CD4-positive, alpha-beta memory T cell (primary cell): ENCODE measurements around the gene CKB. TPM values are rescaled to one million over a fixed set of nuclear protein-coding genes. Genes with fewer than 3 reads are reported as not detected.
"Not testable (repeated sequence)": the region's sequence is repeated elsewhere in the genome, so short reads cannot be mapped to it uniquely, and the experiment has no call there.

Experiments used
- CTCF ChIA-PET: fragments of 350-600 bp; sonication (Branson Sonifier 250); formaldehyde crosslinking; loops from one replicate; lab custom pipeline; 2021; ENCODE audit warnings: inconsistent platforms; ENCODE audit not compliant: partially characterized antibody; lab: Charles Lee
- POLR2A ChIA-PET: fragments of 350-600 bp; sonication (Branson Sonifier 250); formaldehyde crosslinking; loops from one replicate; lab custom pipeline; 2021; ENCODE audit not compliant: partially characterized antibody; lab: Charles Lee
- DNase-seq, 5 donors: peaks; one replicate each; pipeline versions ENCODE4 v3.0.0 to v3.0.0-alpha.2; 2020 to 2022; ENCODE audit warnings: mixed read lengths in 1 of 5
- H3K27ac ChIP-seq: one replicate; pipeline ENCODE4 v1.7.0; 2013; ENCODE audit warnings: low read depth, low read length
- H3K27me3 ChIP-seq: 2 replicates; pipeline ENCODE4 v1.7.0; 2013; ENCODE audit warnings: mild to moderate bottlenecking, low read length, moderate library complexity; ENCODE audit not compliant: insufficient read depth
- H3K36me3 ChIP-seq: 2 replicates; pipeline ENCODE4 v1.7.0; 2013; ENCODE audit warnings: mild to moderate bottlenecking, low read length, moderate library complexity; ENCODE audit not compliant: insufficient read depth
- H3K4me1 ChIP-seq: 2 replicates; pipeline ENCODE4 v1.7.0; 2013; ENCODE audit warnings: mild to moderate bottlenecking, low read length, moderate library complexity; ENCODE audit not compliant: insufficient read depth
- H3K4me3 ChIP-seq, 2 donors: one replicate each; pipeline ENCODE4 v1.7.0; 2013; ENCODE audit warnings: low read length in 2 of 2, mild to moderate bottlenecking in 1 of 2
- H3K9me3 ChIP-seq, 2 donors: one replicate each; pipeline ENCODE4 v1.7.0; 2013; ENCODE audit warnings: low read length in 2 of 2, control low read depth in 1 of 2; ENCODE audit not compliant: control insufficient read depth in 1 of 2
- H3K27ac Mint-ChIP-seq, 7 donors: one replicate each; pipeline ENCODE4 v1.8.0; 2020 to 2021; ENCODE audit warnings: mixed read lengths in 7 of 7, mild to moderate bottlenecking in 6 of 7, inconsistent platforms in 3 of 7, moderate library complexity in 3 of 7
- H3K27me3 Mint-ChIP-seq, 2 donors: one replicate each; pipeline ENCODE4 v1.8.0; 2020 to 2021; ENCODE audit warnings: mixed read lengths in 2 of 2
- H3K36me3 Mint-ChIP-seq, 2 donors: one replicate each; pipeline ENCODE4 v1.8.0; 2020 to 2021; ENCODE audit warnings: mixed read lengths in 2 of 2, inconsistent platforms in 1 of 2, mild to moderate bottlenecking in 1 of 2
- H3K4me1 Mint-ChIP-seq, 4 donors: one replicate each; pipeline ENCODE4 v1.8.0; 2020 to 2021; ENCODE audit warnings: mixed read lengths in 4 of 4, mild to moderate bottlenecking in 1 of 4
- H3K4me3 Mint-ChIP-seq, 8 donors: one replicate each; pipeline ENCODE4 v1.8.0; 2020 to 2021; ENCODE audit warnings: mixed read lengths in 8 of 8, mild to moderate bottlenecking in 7 of 8, moderate library complexity in 6 of 8, inconsistent platforms in 3 of 8
- H3K9me3 Mint-ChIP-seq, 8 donors: one replicate each; pipeline ENCODE4 v1.8.0; 2020 to 2021; ENCODE audit warnings: mixed read lengths in 8 of 8, mild to moderate bottlenecking in 5 of 8, inconsistent platforms in 3 of 8, moderate library complexity in 1 of 8
- intact Hi-C: fragments of 100-400 bp; cut with micrococcal nuclease; formaldehyde crosslinking; loops from one replicate; pipeline ENCODE4 v1.15.1; 2023
- polyA plus RNA-seq, 2 donors: library from polyadenylated mRNA; unstranded; fragments of 300-500 nt; fragmentation: Illumina TruSeq; gene quantifications; one replicate each; pipeline ENCODE4 v1.2.3, GENCODE V29; 2021
- total RNA-seq, 2 experiments: library from RNA; stranded (reverse); gene quantifications; one replicate each; pipeline ENCODE4 v1.2.3, GENCODE V29; 2021

Gene CKB
- total and polyA plus RNA-seq, 4 experiments from 2014 or later = 2.0 to 3.0 (median 2.5) TPM

DNA sequence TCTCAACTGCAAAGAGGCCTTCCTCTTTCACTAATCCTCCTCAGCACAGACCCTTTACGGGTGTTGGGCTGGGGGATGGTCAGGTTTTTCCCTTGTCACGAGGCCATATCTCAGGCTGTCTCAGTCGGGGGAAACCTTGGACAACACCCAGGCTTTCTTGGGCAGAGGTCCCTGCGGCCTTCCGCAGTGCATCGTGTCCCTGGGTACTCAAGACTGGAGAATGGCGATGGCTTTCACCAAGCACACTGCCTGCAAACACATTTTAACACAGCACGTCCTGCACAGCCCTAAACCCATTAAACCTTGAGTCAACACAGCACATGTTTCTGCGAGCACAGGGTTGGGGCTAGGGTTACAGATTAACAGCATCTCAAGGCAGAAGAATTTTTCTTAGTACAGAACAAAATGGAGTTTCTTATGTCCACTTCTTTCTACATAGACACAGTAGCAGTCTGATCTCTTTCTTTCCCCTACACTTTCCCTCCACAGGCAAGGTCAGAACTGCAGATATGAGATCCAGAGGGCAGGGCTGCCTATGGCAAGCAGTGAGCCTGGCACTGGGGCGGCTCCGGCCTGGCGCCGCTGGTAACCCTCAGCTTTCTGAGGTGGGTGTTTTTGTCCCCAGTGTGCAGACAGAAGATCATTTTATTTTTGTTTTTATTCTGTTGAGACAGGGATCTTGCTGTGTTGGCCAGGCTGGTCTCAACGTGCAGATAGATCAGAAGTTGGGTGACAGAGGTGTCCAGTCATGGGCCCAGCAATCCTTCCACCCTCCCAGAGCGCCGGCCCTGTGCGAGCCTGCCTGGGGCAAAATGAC, 3.0 kb upstream of the CKB start:
- H3K27me3 Mint-ChIP-seq, H3K36me3 ChIP-seq, intact Hi-C loops, POLR2A ChIA-PET, H3K4me3 ChIP-seq, DNase-seq, H3K36me3 Mint-ChIP-seq, H3K27ac ChIP-seq, H3K9me3 ChIP-seq, H3K27me3 ChIP-seq, H3K9me3 Mint-ChIP-seq, CTCF ChIA-PET: not testable (repeated sequence)
- Mint-ChIP-seq H3K4me1 (peaks cover 15 to 45% (median 22%) of the 10 kb centered on the region in 4 donors), H3K4me3 (peak overlapping the region in 2 of 8 donors; percentile 21 to 68), H3K27ac (peak overlapping the region in 4 of 7 donors; percentile 35 to 76 (median 54))
- H3K4me1 ChIP-seq = peaks cover 35% of the 10 kb centered on the region

DNA sequence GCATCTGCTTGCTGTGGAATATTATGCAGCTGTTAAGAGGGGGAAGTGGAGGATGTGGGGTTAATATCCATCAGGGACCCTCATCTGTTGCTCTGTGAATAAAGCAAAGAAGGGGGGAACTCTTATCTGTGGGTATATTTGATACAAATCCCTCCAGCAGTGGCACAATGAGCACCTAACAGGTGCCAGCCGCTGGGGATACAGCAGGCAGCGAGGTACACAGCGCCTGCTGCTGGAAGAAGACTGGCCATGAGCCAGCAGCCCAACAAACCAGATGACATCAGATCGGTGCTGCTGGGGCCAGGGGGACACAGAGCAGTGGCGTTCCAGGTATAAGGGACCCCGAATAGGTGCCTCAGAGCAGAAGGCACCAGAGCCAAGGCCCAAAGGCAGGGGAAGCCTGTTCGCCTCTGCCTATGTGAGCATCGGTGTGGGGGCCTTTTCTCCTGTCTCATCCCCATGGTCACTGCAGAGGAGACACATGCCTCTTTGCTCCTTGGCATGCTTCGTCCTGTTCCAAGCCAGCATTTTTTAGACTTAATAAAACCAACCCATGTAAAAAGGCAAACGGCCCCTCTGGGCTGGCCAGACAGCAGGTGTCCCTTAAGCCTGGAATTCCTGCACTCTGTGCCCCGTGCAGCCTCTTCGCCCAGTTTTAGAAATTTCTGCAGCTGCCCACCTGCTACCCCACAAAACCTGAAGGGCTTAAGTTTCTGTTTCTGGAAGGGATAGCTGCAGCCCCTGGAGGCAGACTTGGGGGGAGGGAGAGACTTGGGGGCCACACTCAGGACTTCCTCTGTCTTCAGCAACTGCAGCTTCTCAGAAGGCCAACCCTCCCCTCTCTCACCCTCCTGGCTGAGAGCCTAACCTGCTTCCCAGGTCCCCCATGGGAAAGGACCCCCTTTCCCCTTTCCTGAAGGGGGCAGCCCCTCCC, 1.6 kb upstream of the CKB start:
- ChIA-PET POLR2A (interaction anchor here (1.0 kb wide), 1 partner anchor 38 kb away, joined by 4 read pairs; the partner anchor contains the start of genes BAG5 and COA8), CTCF (no interaction called here)
- no peaks in the 10 kb centered on the region for H3K9me3 Mint-ChIP-seq
- peaks cover 5 to 36% (median 13%) of the 10 kb centered on the region in 4 donors for H3K4me1 Mint-ChIP-seq
- H3K27ac ChIP-seq = no peak overlapping the region
- H3K27me3 ChIP-seq = no peaks in the 10 kb centered on the region
- no peaks in the 10 kb centered on the region for H3K36me3 ChIP-seq
- no peak for DNase-seq
- H3K9me3 ChIP-seq = no peaks in the 10 kb centered on the region
- H3K4me3 Mint-ChIP-seq = peak overlapping the region in 3 of 8 donors; percentile 46 to 71 (median 51)
- intact Hi-C loops = no loop called here
- peaks cover 3% of the 10 kb centered on the region in 2 donors for H3K27me3 Mint-ChIP-seq
- H3K4me1 ChIP-seq = peaks cover 27% of the 10 kb centered on the region
- no peak overlapping the region for H3K4me3 ChIP-seq
- H3K27ac Mint-ChIP-seq = peak overlapping the region in 1 of 7 donors; percentile 34
- H3K36me3 Mint-ChIP-seq = peaks cover 0 to 3% of the 10 kb centered on the region in 2 donors

DNA sequence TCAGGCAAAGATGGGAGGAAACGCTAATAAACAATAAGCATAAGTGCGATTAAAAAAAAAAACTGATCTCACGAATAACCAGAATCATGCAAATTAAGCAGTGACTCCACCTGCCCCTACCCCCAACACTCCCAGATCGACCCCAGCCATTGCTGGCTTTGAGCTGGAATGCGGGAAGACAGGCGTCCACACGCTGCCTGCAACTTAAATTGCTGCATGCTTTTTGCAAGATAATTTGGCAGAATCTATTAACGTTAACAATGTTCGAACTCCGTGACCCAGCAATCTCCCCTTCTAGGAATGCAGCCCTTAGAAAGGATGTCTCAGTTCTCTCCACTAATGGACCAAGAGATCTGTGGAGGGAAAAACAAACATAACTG, 935 bp upstream of the CKB start:
- H3K4me3 ChIP-seq = no peak overlapping the region
- H3K27me3 ChIP-seq = no peaks in the 10 kb centered on the region
- peak overlapping the region in 1 of 7 donors; percentile 34 for H3K27ac Mint-ChIP-seq
- H3K4me1 Mint-ChIP-seq = peaks cover 4 to 37% (median 15%) of the 10 kb centered on the region in 4 donors
- peak overlapping the region in 7 of 8 donors; percentile 6 to 71 (median 48) for H3K4me3 Mint-ChIP-seq
- no peaks in the 10 kb centered on the region for H3K9me3 ChIP-seq
- peaks cover 31% of the 10 kb centered on the region for H3K4me1 ChIP-seq
- DNase-seq = no peak
- ChIA-PET CTCF (no interaction called here), POLR2A (interaction anchor here (1.0 kb wide), 1 partner anchor 39 kb away, joined by 4 read pairs; the partner anchor contains the start of genes BAG5 and COA8)
- H3K27me3 Mint-ChIP-seq = peaks cover 3% of the 10 kb centered on the region in 2 donors
- peaks cover 0 to 1% of the 10 kb centered on the region in 2 donors for H3K36me3 Mint-ChIP-seq
- H3K27ac ChIP-seq = no peak overlapping the region
- H3K36me3 ChIP-seq = no peaks in the 10 kb centered on the region
- H3K9me3 Mint-ChIP-seq = peaks cover 0 to 1% (median 0%) of the 10 kb centered on the region in 8 donors
- intact Hi-C loops = no loop called here

DNA sequence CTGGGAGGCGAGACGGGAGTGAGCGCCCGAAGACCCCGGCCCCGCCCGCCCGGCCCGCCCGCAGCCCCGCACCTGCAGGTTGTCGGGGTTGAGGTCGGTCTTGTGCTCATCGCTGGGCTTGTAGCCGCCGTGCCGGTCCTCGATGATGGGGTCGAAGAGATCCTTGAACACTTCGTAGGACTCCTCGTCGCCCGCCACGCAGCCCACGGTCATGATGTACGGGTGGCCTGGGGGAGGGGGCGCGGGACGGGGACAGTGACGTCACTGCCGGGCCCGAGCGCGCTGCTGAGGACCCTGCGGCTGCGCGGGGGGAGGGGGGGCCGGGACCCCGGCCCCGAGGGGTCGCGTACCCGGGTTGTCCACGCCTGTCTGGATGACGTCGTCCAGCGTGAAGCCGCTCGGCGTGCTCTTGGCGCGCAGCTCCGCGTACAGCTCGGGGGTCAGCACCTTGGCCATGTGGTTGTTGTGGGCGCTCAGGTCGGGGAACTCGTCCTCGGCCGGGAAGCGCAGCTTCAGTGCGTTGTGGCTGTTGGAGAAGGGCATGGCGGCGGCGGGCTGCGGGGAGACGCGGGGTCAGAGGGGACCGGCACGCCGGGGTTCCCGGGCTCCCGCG, 573 bp downstream of the CKB start:
- POLR2A ChIA-PET = interaction anchor here (0.7 to 2.5 kb wide), 4 partner anchors 8 to 188 kb away, joined by 3 to 17 read pairs (median 9); partner anchors contain the start of genes BAG5, COA8, EIF5 and TRMT61A
- no peaks in the 10 kb centered on the region for H3K36me3 ChIP-seq
- peaks cover 0 to 1% of the 10 kb centered on the region in 2 donors for H3K36me3 Mint-ChIP-seq
- peak in 1 of 5 donors; percentile 19 for DNase-seq
- H3K4me1 ChIP-seq = peaks cover 22% of the 10 kb centered on the region
- H3K9me3 ChIP-seq = no peaks in the 10 kb centered on the region
- H3K27me3 ChIP-seq = no peaks in the 10 kb centered on the region
- CTCF ChIA-PET = interaction anchor here (0.9 to 7.2 kb wide), 5 partner anchors 9 to 42 kb away, joined by 3 to 78 read pairs (median 5); no protein-coding TSS in a partner anchor
- H3K4me3 Mint-ChIP-seq = peak overlapping the region; percentile 59 to 74 (median 66)
- no peak overlapping the region for H3K27ac Mint-ChIP-seq
- H3K4me1 Mint-ChIP-seq = peaks cover 0 to 25% (median 8%) of the 10 kb centered on the region in 4 donors
- peaks cover 3% of the 10 kb centered on the region in 2 donors for H3K27me3 Mint-ChIP-seq
- peak overlapping the region in 1 of 2 donors; percentile 52 for H3K4me3 ChIP-seq
- no peak overlapping the region for H3K27ac ChIP-seq
- H3K9me3 Mint-ChIP-seq = peaks cover 0 to 1% (median 0%) of the 10 kb centered on the region in 8 donors
- intact Hi-C loops = loop anchor here (1.0 kb wide), 1 partner anchor 7 kb away; the partner anchor contains the start of gene TRMT61A

DNA sequence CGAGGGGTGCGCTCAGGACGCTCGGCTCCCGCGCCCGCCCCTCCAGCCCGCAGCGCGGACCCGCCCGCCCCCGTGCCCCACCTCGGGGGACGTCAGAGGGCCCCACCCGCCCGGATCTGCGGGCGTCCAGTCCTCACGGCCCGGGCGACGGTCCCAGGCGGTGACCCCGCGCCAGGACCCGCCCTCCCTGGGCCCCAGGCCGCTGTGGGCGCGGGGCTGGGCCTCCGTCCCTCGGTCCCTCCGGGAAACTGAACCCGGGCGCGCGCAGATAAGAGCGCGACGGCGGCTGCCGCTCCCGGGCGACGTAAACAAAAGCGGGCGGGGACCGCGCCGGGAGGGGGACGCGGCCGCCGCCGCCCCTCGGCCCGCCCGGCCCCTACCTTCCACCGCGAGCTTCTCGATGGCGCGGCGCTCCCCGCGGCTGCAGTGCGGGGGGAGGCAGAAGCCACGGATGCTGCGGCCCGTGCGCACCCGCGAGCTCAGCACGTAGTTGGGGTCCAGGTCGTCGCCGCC, 1.1 kb downstream of the CKB start:
- H3K36me3 Mint-ChIP-seq = peaks cover 0 to 1% of the 10 kb centered on the region in 2 donors
- Histone ChIP-seq H3K27me3 (no peaks in the 10 kb centered on the region), H3K9me3 (no peaks in the 10 kb centered on the region), H3K36me3 (no peaks in the 10 kb centered on the region), H3K4me1 (peaks cover 22% of the 10 kb centered on the region), H3K27ac (no peak overlapping the region), H3K4me3 (peak overlapping the region in 1 of 2 donors; percentile 52)
- intact Hi-C loops = loop anchor here (1.0 kb wide), 1 partner anchor 8 kb away; the partner anchor contains the start of gene TRMT61A
- CTCF ChIA-PET = interaction anchor here (0.7 to 7.2 kb wide), 10 partner anchors 9 to 42 kb away, joined by 3 to 78 read pairs (median 4); partner anchors contain the start of genes BAG5 and COA8
- peak in 3 of 5 donors; percentile 24 to 32 (median 24) for DNase-seq
- H3K27ac Mint-ChIP-seq = no peak overlapping the region
- peaks cover 0 to 21% (median 8%) of the 10 kb centered on the region in 4 donors for H3K4me1 Mint-ChIP-seq
- H3K27me3 Mint-ChIP-seq = peaks cover 3% of the 10 kb centered on the region in 2 donors
- POLR2A ChIA-PET = interaction anchor here (0.7 to 2.5 kb wide), 5 partner anchors 8 to 187 kb away, joined by 3 to 17 read pairs (median 5); partner anchors contain the start of genes BAG5, COA8, EIF5 and TRMT61A
- peak overlapping the region in 1 of 8 donors; percentile 10 for H3K4me3 Mint-ChIP-seq
- peaks cover 0 to 1% (median 0%) of the 10 kb centered on the region in 8 donors for H3K9me3 Mint-ChIP-seq
